Parathyroid adenoma (tissue), 2 donors: Measurements from ENCODE around the gene RAB11FIP3.

Source experiments
- H2AFZ ChIP-seq: fragments of 300-600 bp; sonication (generic); one replicate; pipeline ENCODE4 v1.7.0; 2017; ENCODE audit warnings: antibody characterized with exemption, mild to moderate bottlenecking
- H3K27ac ChIP-seq: fragments of 300-600 bp; sonication (generic); one replicate; pipeline ENCODE4 v1.7.0; 2017
- H3K27me3 ChIP-seq: fragments of 300-600 bp; sonication (generic); one replicate; pipeline ENCODE4 v1.7.0; 2017; ENCODE audit warnings: low read length; ENCODE audit not compliant: control insufficient read depth, insufficient read depth
- H3K36me3 ChIP-seq: fragments of 300-600 bp; sonication (generic); one replicate; pipeline ENCODE4 v1.7.0; 2017; ENCODE audit warnings: low read length; ENCODE audit not compliant: control insufficient read depth, insufficient read depth
- H3K4me1 ChIP-seq: fragments of 300-600 bp; sonication (generic); one replicate; pipeline ENCODE4 v1.7.0; 2017; ENCODE audit warnings: control low read depth
- H3K4me2 ChIP-seq: fragments of 300-600 bp; sonication (generic); one replicate; pipeline ENCODE4 v1.7.0; 2017; ENCODE audit warnings: low read length
- H3K4me3 ChIP-seq: fragments of 300-600 bp; sonication (generic); one replicate; pipeline ENCODE4 v1.7.0; 2017; ENCODE audit warnings: low read depth, low read length
- H3K79me2 ChIP-seq: fragments of 300-600 bp; sonication (generic); one replicate; pipeline ENCODE4 v1.7.0; 2017; ENCODE audit warnings: control low read depth
- H3K9ac ChIP-seq: fragments of 300-600 bp; sonication (generic); one replicate; pipeline ENCODE4 v1.7.0; 2017; ENCODE audit warnings: mild to moderate bottlenecking
- H3K9me3 ChIP-seq: fragments of 300-600 bp; sonication (generic); one replicate; pipeline ENCODE4 v1.7.0; 2017; ENCODE audit warnings: low read length; ENCODE audit not compliant: control insufficient read depth
- CTCF ChIP-seq: fragments of 300-600 bp; sonication (generic); IDR thresholded peaks from one replicate; pipeline ENCODE4 v1.7.0; 2017; ENCODE audit warnings: antibody characterized with exemption, mild to moderate bottlenecking
- donor health status: primary hyperparathyroidism.

The RAB11FIP3 gene

GRCh38 chr16:561413-561794 is 136.0 kb downstream of the RAB11FIP3 start:
- Histone ChIP-seq H3K27ac (no peak overlapping the region), H3K27me3 (no peaks in the 10 kb centered on the region), H3K4me3 (no peak overlapping the region), H3K9me3 (no peaks in the 10 kb centered on the region), H3K9ac (no peak overlapping the region), H3K79me2 (no peaks in the 10 kb centered on the region), H3K36me3 (no peaks in the 10 kb centered on the region), H3K4me1 (peaks cover 23% of the 10 kb centered on the region), H2AFZ (no peak overlapping the region), H3K4me2 (no peak overlapping the region)
- TF ChIP-seq CTCF, result no peak

GRCh38 chr16:561957-562938 is 136.8 kb downstream of the RAB11FIP3 start:
- H3K79me2 ChIP-seq, result no peaks in the 10 kb centered on the region

GRCh38 chr16:563072-563644 is 137.7 kb downstream of the RAB11FIP3 start:
- no peak overlapping the region for H3K27ac ChIP-seq
- H3K4me2 ChIP-seq, result no peak overlapping the region
- no peaks in the 10 kb centered on the region for H3K36me3 ChIP-seq
- no peak for TF ChIP-seq CTCF
- H3K9me3 ChIP-seq, result no peaks in the 10 kb centered on the region
- no peaks in the 10 kb centered on the region for H3K79me2 ChIP-seq
- H2AFZ ChIP-seq, result no peak overlapping the region
- no peaks in the 10 kb centered on the region for H3K27me3 ChIP-seq
- H3K9ac ChIP-seq, result no peak overlapping the region
- H3K4me3 ChIP-seq, result no peak overlapping the region
- H3K4me1 ChIP-seq, result peaks cover 38% of the 10 kb centered on the region

More at GRCh38 chr16:561957-562938, 136.8 kb downstream of the RAB11FIP3 start:
- TF ChIP-seq CTCF, result no peak
- H3K4me1 ChIP-seq, result peaks cover 29% of the 10 kb centered on the region
- no peak overlapping the region for H2AFZ ChIP-seq
- no peak overlapping the region for H3K9ac ChIP-seq
- no peak overlapping the region for H3K4me2 ChIP-seq
- H3K36me3 ChIP-seq, result no peaks in the 10 kb centered on the region
- no peaks in the 10 kb centered on the region for H3K9me3 ChIP-seq
- no peaks in the 10 kb centered on the region for H3K27me3 ChIP-seq
- H3K4me3 ChIP-seq, result no peak overlapping the region
- H3K27ac ChIP-seq, result no peak overlapping the region

GRCh38 chr16:564690-565418 is 139.4 kb downstream of the RAB11FIP3 start:
- peak overlapping the region; percentile 95 for H3K27ac ChIP-seq
- TF ChIP-seq CTCF, result no peak
- H3K9ac ChIP-seq, result peak overlapping the region; percentile 63
- no peaks in the 10 kb centered on the region for H3K9me3 ChIP-seq
- H3K4me1 ChIP-seq, result peaks cover 45% of the 10 kb centered on the region
- H3K27me3 ChIP-seq, result no peaks in the 10 kb centered on the region
- peak overlapping the region; percentile 75 for H2AFZ ChIP-seq
- H3K4me3 ChIP-seq, result peak overlapping the region; percentile 54
- H3K36me3 ChIP-seq, result no peaks in the 10 kb centered on the region
- peaks cover 3% of the 10 kb centered on the region for H3K79me2 ChIP-seq
- peak overlapping the region; percentile 78 for H3K4me2 ChIP-seq
